Osteoblast (primary cell): ENCODE data around the gene COL11A1. TPM values are rescaled to one million over a fixed set of nuclear protein-coding genes. Genes with fewer than 3 reads are reported as not detected.
A peak's percentile ranks its signal among the peaks of the same experiment; 100 is the strongest.

Experiments
- DNase-seq: peaks from one replicate; pipeline ENCODE4 v3.0.0; 2011; ENCODE audit warnings: low spot score, mixed read lengths; ENCODE audit not compliant: insufficient read length; ENCODE audit errors: missing footprints
- H2AFZ ChIP-seq: 2 replicates; pipeline ENCODE4 v1.6.0; 2011; ENCODE audit warnings: mild to moderate bottlenecking, low read length
- H3K27ac ChIP-seq: 2 replicates; pipeline ENCODE4 v1.5.1; 2011; ENCODE audit warnings: mild to moderate bottlenecking, low read depth, low read length, moderate library complexity
- H3K27me3 ChIP-seq: 2 replicates; pipeline ENCODE4 v1.6.0; 2012; ENCODE audit warnings: mild to moderate bottlenecking, control low read depth, inconsistent platforms, low read length, moderate library complexity; ENCODE audit not compliant: insufficient read depth
- H3K36me3 ChIP-seq: 2 replicates; pipeline ENCODE4 v1.5.1; 2011; ENCODE audit warnings: mild to moderate bottlenecking, low read length, control low read depth, moderate library complexity; ENCODE audit not compliant: insufficient read depth
- H3K4me1 ChIP-seq: 2 replicates; pipeline ENCODE4 v1.5.1; 2011; ENCODE audit warnings: mild to moderate bottlenecking, low read length, control low read depth, moderate library complexity; ENCODE audit not compliant: insufficient read depth
- H3K4me2 ChIP-seq: 2 replicates; pipeline ENCODE4 v1.6.0; 2011; ENCODE audit warnings: mild to moderate bottlenecking, low read length; ENCODE audit not compliant: insufficient read depth
- H3K4me3 ChIP-seq: fragments of 200-600 bp; sonication (generic); 3 replicates; pipeline ENCODE4 v1.5.1; 2012; ENCODE audit warnings: mild to moderate bottlenecking, low read length, inconsistent platforms; ENCODE audit not compliant: insufficient read depth
- H3K79me2 ChIP-seq: 2 replicates; pipeline ENCODE4 v1.6.0; 2012; ENCODE audit warnings: mild to moderate bottlenecking, low read length, control low read depth, inconsistent platforms; ENCODE audit not compliant: insufficient read depth
- H3K9me3 ChIP-seq: 2 replicates; pipeline ENCODE4 v1.5.1; 2011; ENCODE audit warnings: low read depth, low read length, control low read depth
- H4K20me1 ChIP-seq: 2 replicates; pipeline ENCODE4 v1.6.0; 2012; ENCODE audit warnings: mild to moderate bottlenecking, low read length, control low read depth; ENCODE audit not compliant: insufficient read depth
- total RNA-seq: library from RNA; depleted of rRNA; stranded (reverse); fragments of >200 nt; gene quantifications from 2 replicates; pipeline ENCODE4 v1.2.3, GENCODE V29; 2012
- TF ChIP-seq, protein P1 (sequence below): IDR thresholded peaks from 2 replicates; pipeline ENCODE4 v1.5.1; 2011; ENCODE audit warnings: mild to moderate bottlenecking, low read depth, low read length, moderate library complexity; ENCODE audit errors: extremely low read depth

Gene COL11A1
- total RNA-seq, 1 donor: 158 TPM

DNA sequence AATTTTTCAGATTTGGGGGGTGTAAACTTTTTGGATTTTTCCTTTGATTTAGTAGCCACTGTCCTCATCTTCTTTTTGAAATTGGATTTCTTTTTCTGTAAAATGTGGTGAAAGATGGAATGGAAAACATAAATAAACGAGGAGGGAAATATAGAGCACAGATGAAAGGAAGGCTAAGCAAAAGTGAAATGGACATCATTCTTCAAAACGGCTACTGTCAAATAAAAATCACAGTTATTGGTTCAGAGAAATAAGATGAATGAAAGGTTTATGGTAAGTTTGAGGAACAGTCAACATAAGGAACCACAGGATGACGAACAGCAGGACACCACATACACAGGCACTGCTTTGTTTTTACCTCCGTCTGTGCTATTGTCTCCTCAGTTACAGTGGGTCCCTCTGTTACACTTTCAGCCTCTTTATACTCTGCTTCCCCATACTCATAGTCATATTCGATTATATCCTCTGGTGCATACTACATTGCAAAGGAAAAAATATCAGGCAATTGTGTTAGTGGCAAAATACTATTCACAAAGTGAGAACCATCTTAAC is 82.4 kb downstream of the COL11A1 start:
- TF ChIP-seq, protein P1, sequence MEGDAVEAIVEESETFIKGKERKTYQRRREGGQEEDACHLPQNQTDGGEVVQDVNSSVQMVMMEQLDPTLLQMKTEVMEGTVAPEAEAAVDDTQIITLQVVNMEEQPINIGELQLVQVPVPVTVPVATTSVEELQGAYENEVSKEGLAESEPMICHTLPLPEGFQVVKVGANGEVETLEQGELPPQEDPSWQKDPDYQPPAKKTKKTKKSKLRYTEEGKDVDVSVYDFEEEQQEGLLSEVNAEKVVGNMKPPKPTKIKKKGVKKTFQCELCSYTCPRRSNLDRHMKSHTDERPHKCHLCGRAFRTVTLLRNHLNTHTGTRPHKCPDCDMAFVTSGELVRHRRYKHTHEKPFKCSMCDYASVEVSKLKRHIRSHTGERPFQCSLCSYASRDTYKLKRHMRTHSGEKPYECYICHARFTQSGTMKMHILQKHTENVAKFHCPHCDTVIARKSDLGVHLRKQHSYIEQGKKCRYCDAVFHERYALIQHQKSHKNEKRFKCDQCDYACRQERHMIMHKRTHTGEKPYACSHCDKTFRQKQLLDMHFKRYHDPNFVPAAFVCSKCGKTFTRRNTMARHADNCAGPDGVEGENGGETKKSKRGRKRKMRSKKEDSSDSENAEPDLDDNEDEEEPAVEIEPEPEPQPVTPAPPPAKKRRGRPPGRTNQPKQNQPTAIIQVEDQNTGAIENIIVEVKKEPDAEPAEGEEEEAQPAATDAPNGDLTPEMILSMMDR: no peak
- H3K4me1 ChIP-seq: no peaks in the 10 kb centered on the region
- no peaks in the 10 kb centered on the region for H4K20me1 ChIP-seq
- no peak overlapping the region for H3K4me3 ChIP-seq
- H3K4me2 ChIP-seq: no peak overlapping the region
- H3K9me3 ChIP-seq: no peaks in the 10 kb centered on the region
- DNase-seq: no peak
- H3K79me2 ChIP-seq: no peaks in the 10 kb centered on the region
- H3K27me3 ChIP-seq: no peaks in the 10 kb centered on the region
- no peak overlapping the region for H3K27ac ChIP-seq
- H2AFZ ChIP-seq: peak overlapping the region; percentile 50
- H3K36me3 ChIP-seq: no peaks in the 10 kb centered on the region

DNA sequence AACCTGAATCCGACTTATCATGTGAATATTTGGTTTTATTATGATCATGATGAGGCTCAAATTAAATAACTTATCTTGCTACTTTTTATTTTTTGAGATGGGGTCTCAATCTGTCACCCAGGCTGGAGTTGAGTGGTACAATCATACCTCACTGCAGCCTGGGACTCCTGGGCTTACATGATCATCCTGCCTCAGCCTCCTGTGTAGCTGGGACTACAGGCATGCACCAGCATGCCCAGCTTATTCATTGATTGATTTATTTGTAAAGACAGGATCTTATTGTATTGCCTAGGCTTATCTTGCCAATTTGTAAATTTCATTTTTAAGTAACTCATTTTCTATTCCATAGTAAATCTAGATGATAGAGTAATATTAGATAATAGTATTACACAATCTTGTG is 84.3 kb downstream of the COL11A1 start:
- no peaks in the 10 kb centered on the region for H3K79me2 ChIP-seq
- no peaks in the 10 kb centered on the region for H3K9me3 ChIP-seq
- no peaks in the 10 kb centered on the region for H3K4me1 ChIP-seq
- H3K27me3 ChIP-seq: no peaks in the 10 kb centered on the region
- no peak overlapping the region for H3K27ac ChIP-seq
- H3K4me2 ChIP-seq: no peak overlapping the region
- H4K20me1 ChIP-seq: no peaks in the 10 kb centered on the region
- TF ChIP-seq, protein P1: no peak
- H3K36me3 ChIP-seq: no peaks in the 10 kb centered on the region
- no peak overlapping the region for H2AFZ ChIP-seq
- H3K4me3 ChIP-seq: no peak overlapping the region
- no peak for DNase-seq

DNA sequence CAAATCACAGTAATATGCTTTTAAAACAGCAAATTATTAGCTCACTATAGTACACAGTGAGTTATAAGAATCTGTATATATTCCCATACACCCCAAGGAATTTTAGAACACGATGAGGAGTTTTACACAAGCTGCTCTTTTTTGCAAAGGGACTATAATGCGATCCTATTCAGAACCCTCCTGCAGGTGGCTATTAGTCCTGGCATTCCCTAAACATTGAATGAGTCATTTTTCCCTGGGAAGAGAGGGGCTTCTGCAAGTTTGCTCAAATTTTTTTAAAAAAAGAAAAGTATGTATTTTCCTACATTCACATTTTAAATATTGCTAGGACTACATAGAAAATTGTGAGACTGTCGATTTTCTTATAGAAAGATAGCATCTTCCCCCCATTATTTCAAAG is 106.3 kb downstream of the COL11A1 start:
- Histone ChIP-seq H2AFZ (no peak overlapping the region), H3K36me3 (no peaks in the 10 kb centered on the region), H3K4me1 (no peaks in the 10 kb centered on the region), H3K4me2 (no peak overlapping the region), H3K27me3 (no peaks in the 10 kb centered on the region), H3K9me3 (no peaks in the 10 kb centered on the region), H3K79me2 (no peaks in the 10 kb centered on the region), H4K20me1 (no peaks in the 10 kb centered on the region), H3K4me3 (no peak overlapping the region), H3K27ac (no peak overlapping the region)
- no peak for DNase-seq
- TF ChIP-seq, protein P1: no peak

DNA sequence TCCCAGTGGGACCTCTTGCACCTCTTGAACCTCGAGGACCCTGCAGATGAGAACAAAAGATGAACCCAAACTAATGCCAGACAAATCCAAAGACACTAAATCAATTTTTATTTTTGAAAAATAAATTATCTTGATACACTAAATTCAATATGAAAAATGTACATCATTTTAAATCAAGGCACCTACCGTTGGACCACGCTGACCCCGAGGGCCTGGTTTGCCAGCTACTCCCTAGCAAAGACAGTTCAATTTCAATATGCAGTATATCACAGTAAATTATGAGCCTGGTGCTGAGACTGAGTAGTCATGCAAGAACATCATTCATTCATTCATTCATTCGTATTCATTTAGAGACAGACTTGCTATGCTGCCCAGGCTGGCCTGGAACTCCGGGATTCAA is 129.4 kb downstream of the COL11A1 start:
- Histone ChIP-seq H3K4me3 (no peak overlapping the region), H3K36me3 (no peaks in the 10 kb centered on the region)
- DNase-seq: no peak

More for the DNA sequence above, 129.4 kb downstream of the COL11A1 start:
- no peaks in the 10 kb centered on the region for H3K4me1 ChIP-seq
- H3K4me2 ChIP-seq: no peak overlapping the region
- TF ChIP-seq, protein P1: no peak
- no peaks in the 10 kb centered on the region for H3K27me3 ChIP-seq
- no peak overlapping the region for H2AFZ ChIP-seq
- H4K20me1 ChIP-seq: no peaks in the 10 kb centered on the region
- no peak overlapping the region for H3K27ac ChIP-seq
- H3K79me2 ChIP-seq: no peaks in the 10 kb centered on the region
- H3K9me3 ChIP-seq: no peaks in the 10 kb centered on the region
